Right lung (tissue), 5 donors: ENCODE results near the gene KRTAP12-3. TPM values are rescaled to one million over a fixed set of nuclear protein-coding genes. Genes with fewer than 3 reads are reported as not detected.
"Not testable (repeated sequence)": the region's sequence is repeated elsewhere in the genome, so short reads cannot be mapped to it uniquely, and the experiment has no call there.

ENCODE experiments used
- DNase-seq, 2 donors: peaks; one replicate each; pipeline ENCODE4 v3.0.0-alpha.2; 2013
- polyA plus RNA-seq, 5 donors: library from polyadenylated mRNA; unstranded; fragments of 120-200 nt; gene quantifications; one replicate each; pipeline versions ENCODE4 v1.2.1 to v1.2.3, GENCODE V29; 2013; ENCODE audit warnings: inconsistent platforms in 1 of 5, low replicate concordance in 1 of 5; ENCODE audit not compliant: insufficient read length in 5 of 5, insufficient read depth in 1 of 5

Gene KRTAP12-3
- polyA plus RNA-seq, 5 donors = not detected

DNA sequence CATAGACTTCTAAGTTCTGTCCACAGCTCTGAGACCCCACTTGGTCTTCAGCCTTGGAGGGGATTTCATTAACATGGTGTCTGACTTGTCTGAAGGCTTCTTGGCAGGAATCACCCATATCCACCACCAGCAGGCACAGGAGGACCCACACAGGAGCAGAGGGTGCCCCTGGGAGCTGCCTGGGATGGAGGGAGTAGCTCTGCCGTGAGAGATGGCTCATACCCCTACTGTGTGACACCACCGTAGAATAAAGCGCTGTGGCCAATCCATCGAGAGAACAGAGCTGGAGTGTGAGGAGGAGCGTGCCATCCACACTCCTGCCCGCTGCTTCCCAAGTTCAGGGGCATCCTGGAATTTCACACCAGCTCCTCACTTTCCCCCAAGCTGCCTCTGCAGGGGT lies 27.3 kb downstream of the KRTAP12-3 start:
- not testable (repeated sequence) for DNase-seq

DNA sequence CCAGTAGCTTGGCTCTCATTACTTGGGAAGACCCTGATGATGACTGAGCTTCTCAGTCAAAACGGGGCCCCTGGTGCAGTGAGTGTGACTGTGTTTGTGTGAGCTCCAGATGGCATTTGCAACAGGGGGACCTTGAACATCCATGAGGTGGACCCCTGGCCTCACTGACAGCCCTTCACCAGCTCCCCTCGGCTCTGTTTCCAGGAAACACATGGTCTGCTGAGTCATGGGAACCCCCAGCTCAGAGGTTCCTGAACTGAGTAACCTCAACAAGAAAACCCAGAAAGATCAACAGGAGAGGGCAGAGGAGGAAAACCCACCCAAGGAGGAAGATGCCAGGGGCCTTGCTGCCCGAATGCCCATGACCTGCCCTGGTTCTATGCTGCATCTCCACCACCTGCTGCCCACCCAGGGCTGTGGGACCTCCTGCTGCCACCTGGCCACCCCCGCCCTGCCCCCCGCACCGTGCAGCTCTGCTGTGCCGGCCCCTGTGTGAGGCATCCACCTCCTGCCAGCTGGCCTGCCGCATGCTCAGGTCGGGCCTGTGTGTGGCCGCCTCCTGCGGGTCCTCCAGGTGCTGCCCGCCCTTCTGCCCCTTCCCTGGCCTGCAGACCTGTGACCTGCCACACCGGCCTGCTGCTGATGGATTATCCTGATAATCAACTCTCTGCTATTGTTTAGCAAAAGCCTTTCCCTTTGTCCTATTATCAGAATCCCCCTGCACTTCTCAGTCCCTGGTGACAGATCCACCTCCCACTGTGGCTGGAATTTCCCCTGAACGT lies 28.5 kb downstream of the KRTAP12-3 start:
- DNase-seq = no peak

DNA sequence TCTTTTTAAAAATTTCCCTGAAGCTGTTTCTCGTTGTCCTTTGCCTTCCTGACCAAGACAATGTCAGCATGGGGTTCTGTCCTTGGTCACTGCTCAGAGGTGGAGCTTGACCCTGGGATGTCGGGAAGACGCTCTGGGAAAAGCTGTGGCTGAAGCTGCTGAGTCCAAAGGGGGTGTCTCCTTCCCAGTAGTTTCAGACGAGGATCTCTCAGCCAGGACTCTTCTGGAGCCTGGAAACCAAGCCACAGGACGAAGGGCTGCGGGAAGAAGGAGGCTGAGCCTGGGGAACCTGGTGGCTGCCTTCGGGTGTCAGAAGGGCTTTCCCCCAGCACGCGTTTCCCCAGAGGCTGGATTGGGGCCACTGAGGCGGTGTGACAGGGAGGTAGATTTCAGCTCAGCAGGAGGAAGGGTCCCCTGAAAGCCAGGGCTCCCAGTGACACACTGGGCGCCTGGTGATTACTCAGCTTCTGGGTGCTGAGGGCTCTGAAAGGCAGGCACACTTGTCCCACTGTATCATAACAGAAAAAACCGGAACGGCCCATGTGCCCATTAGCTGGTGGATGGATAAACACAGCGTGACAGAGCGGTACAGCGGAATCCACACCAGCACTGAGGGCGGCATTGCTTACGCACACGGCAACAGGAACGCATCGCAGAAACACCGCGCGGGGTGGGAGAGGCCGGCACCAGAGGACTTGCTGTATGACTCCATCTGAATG lies 29.3 kb downstream of the KRTAP12-3 start:
- DNase-seq = no peak

DNA sequence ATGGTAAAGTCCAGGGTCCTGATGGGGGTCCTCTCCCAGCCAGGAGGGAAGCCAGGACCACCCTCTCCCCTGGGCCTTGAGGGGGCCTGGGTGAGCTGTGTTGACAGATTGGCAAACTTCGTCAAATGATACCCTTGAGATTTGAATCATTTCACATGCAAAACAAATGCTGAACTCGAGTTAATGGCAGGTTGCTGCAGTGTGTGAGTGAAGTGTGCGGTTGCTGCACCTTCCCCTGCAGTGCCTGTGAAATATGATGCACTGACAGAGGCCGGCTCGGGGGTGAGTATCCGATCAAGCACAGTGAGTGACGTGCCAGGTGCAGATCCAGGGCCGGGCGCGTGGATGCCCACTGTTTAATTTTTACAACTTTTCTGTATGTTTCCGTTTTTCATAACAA lies 29.9 kb downstream of the KRTAP12-3 start:
- no peak for DNase-seq

DNA sequence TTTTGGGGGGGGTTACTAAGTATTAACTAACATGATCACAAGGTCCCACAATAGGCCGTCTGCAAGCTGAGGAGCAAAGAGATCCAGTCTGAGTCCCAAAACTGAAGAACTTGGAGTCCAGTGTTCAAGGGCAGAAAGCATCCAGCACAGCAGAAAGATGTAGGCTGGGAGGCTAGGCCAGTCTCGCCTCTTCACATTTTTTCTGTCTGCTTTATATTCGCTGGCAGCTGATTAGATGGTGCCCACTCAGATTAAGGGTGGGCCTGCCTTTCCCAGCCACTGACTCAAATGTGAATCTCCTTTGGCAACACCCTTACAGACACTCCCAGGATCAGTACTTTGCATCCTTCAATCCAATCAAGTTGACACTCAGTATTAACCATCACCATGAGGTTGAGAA lies 32.0 kb downstream of the KRTAP12-3 start:
- not testable (repeated sequence) for DNase-seq

DNA sequence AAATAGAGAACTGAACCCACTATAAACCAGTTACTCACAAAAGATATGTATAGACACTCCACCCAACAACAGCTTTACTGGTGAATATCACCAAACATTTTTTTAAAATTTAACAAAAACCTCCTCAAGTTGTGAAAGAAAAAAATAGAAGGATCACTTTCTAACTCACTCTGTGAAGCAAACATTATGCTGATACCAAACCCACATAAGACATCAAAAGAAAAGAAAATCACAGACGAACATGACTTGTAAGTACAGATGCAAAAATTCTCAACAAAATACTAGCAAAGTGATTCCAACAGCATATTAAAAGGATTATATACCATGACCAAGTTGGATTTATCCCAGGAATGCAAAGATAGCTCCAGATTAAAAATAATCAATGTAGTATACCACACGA lies 34.0 kb downstream of the KRTAP12-3 start:
- no peak for DNase-seq

DNA sequence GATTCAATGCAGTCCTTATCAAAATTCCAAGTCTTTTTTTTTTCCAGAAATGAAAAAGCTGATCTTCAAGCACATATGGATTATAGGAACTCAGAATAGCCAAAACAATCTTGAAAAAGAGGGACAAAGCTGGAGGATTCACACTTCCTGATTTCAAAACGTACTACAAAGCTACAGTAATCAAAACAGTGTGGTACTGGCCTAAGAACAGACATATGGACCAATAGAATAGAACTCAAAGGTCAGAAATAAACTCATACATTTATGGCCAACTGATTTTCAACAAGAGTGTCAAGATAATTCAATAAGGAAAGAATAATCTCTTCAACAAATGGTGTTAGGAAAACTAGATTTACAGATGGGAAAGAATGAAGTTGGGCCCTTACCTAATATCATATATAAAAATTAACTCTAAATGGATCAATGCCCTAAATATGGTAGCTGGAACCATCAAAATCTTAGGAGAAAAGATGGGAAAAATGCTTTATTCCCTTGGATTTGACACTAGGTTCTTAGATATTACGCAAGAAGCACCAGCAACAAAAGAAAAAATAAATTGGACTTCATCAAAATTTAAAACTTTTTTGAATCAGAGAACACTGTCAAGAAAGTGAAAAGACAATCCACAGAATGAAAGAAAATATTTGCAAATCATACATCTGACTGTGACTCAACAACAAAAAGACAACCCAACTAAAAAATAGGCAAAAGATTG lies 35.2 kb downstream of the KRTAP12-3 start:
- no peak for DNase-seq

DNA sequence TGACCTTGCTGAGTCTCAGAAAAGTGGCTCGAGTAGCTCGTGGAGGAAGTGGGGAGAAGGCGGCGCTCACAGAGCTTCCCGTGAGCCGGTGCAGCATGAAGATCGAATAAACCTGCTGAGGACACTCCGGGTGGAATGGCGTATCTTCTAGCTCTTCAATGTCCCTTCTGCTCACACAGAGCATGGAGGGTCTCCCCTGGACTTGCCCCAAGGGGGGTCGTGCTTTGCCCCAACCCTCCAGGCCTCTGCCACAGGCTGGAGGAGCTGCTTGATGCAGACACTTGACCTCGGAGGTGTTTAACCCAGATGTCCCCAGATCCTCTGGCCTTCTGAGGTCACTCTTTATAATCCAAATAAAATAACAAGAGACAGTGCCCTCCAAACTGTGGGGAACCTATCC lies 37.0 kb downstream of the KRTAP12-3 start:
- DNase-seq = no peak

DNA sequence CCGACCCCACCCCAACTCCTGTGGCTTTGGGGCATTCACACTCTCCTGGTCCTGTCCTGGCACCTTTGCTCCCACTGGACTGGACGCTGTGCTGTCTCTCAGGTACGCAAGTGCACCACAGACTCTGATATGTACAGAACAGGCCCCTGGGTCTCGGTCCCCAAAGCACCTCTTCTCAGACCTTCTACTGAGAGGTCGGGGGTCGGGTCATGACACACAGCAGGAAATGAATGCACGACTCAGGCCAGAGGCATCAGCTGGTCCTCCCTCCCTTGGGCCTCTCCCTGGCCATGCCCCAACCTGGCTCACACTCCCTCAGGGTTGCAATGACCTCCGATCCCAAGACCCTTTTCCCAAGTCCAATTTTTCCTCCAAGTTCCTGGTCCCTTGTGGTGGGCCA lies 37.5 kb downstream of the KRTAP12-3 start:
- no peak for DNase-seq

DNA sequence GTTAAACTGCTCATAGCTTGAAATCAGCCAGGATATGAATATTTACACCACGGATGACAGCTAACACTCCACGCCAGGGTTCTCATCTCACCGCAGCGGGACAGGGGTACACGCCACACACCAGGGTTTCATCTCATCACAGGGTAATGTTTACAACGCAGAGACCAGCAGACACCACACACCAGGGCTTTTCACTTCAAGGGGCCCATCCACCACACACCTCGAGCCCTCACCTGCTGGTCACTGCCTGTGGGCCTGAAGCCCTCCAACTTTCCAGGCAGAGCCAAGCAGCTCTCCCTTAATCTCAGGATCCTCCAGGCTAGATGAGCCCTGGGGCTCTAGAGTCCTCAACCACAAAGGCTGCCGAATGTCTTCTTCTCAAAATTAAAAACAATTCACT lies 37.9 kb downstream of the KRTAP12-3 start:
- DNase-seq = no peak

DNA sequence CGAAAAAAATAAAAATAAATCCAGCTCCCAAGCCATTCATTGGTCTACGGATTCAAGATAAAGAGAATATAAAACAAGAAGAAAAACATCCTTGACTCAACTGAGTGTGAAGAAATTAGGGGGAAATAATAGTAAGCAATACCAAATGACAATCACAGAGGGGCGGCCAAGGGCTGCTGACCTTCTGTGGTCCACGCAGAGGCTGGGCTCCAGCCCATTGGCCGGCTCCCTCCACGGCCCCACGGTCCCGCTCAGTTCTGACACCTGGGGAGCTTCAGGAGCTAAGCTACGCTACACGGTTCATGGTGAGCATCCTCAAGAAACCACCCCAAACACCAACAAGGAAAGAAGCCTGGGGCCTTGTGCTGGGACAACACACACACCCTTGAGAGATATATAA lies 38.8 kb downstream of the KRTAP12-3 start:
- DNase-seq = no peak

DNA sequence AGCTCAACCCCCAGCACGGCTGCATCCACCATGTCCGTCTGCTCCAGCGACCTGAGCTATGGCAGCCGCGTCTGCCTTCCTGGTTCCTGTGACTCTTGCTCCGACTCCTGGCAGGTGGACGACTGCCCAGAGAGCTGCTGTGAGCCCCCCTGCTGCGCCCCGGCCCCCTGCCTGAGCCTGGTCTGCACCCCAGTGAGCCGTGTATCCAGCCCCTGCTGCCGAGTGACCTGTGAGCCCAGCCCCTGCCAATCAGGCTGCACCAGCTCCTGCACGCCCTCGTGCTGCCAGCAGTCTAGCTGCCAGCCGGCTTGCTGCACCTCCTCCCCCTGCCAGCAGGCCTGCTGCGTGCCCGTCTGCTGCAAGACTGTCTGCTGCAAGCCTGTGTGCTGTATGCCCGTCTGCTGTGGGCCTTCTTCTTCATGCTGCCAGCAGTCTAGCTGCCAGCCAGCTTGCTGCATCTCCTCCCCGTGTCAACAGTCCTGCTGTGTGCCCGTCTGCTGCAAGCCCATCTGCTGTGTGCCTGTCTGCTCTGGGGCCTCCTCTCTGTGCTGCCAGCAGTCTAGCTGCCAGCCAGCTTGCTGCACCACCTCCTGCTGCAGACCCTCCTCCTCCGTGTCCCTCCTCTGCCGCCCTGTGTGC lies 39.6 kb downstream of the KRTAP12-3 start, which contains the start of gene KRTAP10-12:
Gene KRTAP10-12, plus strand, starts transcription at position 1 of the 639 bp plus-strand sequence. Its CDS starts 30 bp downstream, at position 31.
- DNase-seq = not testable (repeated sequence)

DNA sequence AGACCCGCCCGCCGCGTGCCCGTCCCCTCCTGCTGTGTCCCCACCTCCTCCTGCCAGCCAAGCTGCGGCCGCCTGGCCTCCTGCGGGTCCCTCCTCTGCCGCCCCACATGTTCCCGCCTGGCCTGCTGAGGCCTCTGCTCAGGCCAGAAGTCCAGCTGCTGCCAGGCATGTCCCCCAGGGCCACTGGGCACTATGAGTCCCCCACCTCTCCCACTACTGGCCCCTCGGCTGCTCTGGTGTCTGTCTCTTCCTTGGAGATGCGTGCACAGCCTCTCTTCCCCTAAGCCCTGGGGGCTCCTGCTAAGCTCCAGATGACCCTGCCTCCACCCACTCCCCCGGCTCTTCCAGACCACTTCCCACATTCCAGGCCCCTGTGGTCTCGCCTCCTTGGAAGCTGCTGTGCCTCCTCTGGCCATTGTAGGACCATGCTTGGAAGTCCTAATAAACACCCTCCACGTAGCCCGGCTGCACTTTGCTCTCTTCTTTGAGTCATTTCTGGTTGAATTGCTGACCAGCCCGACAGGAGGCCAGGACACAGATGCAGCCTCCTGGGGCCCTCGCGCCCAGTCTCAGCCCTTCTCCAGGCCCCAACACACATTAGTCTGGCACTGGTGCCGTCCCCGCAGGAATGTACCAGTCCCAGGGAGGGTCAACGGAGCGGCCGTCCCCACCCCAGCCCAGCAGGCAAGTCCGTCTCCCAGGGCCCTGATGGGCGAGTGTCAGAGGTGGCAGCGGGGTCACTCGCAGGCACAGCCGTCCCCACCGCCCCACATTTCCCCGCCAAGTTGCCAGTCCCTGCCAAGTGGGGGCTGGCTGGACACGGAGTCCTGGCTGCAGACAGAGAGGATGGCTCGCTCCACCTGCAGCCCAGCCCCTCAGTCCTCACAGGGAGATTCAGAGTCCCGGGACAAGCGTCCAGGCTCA lies 40.3 kb downstream of the KRTAP12-3 start:
- no peak for DNase-seq

DNA sequence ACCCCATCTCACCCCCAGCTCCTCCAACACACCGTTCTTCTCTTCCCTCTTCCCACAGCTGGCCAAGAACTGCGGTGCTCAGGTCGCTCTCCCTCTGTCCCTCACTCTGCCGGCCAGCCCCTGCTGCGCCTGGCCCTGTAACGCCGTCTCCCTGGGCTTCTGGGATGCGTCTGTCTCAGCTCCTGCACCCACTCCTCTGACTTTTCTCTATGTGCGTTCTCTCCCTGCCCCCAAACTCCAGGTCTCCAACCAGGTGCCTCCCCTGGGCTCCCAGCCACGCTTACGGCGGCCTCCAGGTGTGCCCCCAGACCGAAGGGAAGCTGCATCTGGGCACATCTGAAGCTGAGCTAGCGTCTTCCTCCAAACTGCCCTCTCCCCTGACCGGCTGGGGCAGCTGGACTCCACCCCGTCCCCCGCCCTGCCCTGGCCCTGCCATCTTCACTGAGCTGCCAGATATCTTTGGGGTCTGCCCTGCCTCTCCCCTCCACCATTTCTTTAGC lies 41.8 kb downstream of the KRTAP12-3 start:
- DNase-seq = no peak

DNA sequence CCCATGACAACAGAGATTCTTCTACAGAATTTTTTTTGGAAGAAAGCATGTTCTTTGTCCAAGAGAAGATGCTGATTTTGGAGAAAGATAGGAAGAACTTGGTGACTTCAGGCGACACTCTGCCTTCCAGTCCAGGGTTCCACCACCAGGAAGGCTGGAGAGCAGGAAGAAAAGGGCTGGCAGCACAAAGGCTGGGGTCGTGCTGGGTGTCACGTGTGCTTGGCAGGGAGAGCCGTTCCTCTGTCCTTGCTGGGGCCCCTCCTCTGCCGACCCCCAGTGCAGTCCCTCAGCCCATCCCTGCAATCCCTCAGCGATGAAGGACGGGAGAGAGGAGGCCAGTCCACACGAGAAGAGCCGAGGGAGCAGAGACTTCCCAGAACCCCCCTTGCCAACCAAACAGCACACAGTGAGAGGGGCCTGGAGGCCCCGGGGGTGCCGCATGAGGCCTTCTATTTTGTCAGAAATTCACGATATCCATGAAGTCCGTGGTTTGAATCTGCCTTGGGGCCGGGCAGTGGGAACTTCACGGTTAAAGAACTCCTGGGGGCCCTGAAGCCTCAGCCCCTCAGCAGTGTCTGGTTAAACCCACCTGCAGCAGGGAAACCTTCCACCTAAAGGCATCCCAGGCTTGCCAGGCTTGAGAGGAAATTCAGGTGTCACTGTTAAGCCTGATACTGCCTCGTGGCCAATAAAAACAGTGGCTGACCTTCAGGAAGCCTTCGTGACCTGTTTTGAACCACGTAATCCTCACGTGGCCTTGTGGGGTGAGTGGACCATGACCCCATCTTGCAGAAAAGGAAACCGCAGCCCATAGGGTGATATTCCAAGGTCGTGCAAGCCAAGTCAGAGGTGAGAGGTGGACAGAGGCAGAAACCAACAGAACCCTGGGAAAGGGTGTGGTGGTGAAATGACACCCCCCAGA lies 42.6 kb downstream of the KRTAP12-3 start:
- no peak for DNase-seq

DNA sequence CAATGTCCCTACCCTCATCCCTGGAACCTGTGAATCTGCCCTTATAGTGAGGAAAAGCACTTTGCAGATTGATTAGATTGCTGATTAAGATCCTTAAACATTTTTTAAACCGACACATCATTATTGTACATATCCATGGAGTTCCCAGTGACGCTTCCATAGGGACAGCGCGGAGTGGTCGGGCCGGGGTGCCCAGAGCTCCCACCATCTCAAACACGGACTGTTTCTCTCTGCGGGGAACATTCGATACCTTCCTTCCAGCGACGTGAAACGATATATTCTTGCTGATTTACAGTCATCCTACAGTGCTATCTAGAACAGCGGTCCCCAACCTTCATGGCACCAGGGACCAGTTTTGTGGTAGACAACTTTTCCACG lies 43.3 kb downstream of the KRTAP12-3 start:
- DNase-seq = no peak

DNA sequence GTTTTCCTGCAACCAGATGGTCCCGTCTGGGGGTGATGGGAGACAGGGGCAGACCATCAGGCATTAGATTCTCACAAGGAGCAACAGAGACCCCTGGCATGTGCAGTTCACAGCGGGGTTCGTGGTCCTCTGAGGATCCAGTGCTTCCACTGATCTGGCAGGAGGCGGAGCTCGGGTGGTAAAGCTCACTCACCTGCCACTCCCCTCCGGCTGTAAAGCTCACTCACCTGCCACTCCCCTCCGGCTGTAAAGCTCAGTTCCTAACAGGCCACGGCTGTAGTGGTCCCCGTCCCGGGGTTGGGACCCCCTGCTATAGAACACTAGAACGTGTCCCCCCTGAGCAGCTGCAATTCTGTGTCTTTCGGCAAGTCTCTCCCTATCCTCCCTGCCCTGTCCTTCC lies 43.8 kb downstream of the KRTAP12-3 start:
- no peak for DNase-seq

DNA sequence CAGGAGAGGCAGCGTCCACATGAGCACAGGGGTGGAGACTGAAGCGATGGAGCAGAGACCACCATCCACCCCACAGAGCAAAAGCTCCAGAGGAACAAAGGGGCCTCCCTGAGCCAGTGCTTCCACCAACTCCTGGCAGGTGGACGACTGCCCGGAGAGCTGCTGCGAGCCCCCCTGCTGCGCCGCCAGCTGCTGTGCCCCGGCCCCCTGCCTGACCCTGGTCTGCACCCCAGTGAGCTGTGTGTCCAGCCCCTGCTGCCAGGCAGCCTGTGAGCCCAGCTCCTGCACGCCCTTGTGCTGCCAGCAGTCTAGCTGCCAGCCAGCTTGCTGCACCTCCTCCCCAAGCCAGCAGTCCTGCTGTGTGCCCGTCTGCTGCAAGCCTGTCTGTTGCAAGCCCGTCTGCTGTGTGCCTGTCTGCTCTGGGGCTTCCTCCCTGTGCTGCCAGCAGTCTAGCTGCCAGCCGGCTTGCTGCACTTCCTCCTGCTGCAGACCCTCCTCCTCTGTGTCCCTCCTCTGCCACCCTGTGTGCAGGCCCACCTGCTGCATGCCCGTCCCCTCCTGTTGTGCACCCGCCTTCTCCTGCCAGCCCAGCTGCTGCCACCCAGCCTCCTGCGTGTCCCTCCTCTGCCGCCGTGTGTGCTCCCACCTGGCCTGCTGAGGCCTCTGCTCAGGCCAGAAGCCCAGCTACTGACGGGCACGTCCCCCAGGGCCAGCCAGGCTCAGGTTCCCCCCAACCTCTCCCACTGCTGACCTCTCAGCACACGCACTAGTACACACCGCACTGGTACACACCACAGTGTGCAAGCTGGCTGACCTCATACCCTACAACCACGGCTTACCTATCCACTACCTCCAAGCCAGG lies 44.6 kb downstream of the KRTAP12-3 start:
- no peak for DNase-seq
